ENCODE measurements around the gene SLC2A4.
A peak's percentile ranks its signal among the peaks of the same experiment; 100 is the strongest.

Gene SLC2A4

GRCh38 chr17:7263801-7264078 lies 17.8 kb upstream of the SLC2A4 start:
- DNase-seq (ENCODE audit: insufficient read length, low spot score) = no peak
- no peak for FAIRE-seq

- no peak for FAIRE-seq
- no peak for DNase-seq (ENCODE audit: insufficient read length, low spot score)
Measured at GRCh38 chr17:7266784-7267183, 14.7 kb upstream of the SLC2A4 start.

- no peak for DNase-seq (ENCODE audit: insufficient read length, low spot score)
- no peak for FAIRE-seq
Measured at GRCh38 chr17:7279448-7279847, 2.1 kb upstream of the SLC2A4 start.

- DNase-seq (ENCODE audit: insufficient read length, low spot score) (peak; percentile 88), FAIRE-seq (peak; percentile 87)
Measured at GRCh38 chr17:7280519-7281073, 922 bp upstream of the SLC2A4 start.

- FAIRE-seq (no peak), DNase-seq (ENCODE audit: insufficient read length, low spot score) (no peak)
Measured at GRCh38 chr17:7281953-7282751, 634 bp downstream of the SLC2A4 start.

GRCh38 chr17:7282752-7283321 lies 1.3 kb downstream of the SLC2A4 start:
- FAIRE-seq (peak; percentile 4), DNase-seq (ENCODE audit: insufficient read length, low spot score) (no peak)

- FAIRE-seq (no peak), DNase-seq (ENCODE audit: insufficient read length, low spot score) (no peak)
Measured at GRCh38 chr17:7283471-7284216, 2.1 kb downstream of the SLC2A4 start.

GRCh38 chr17:7284911-7285310 lies 3.4 kb downstream of the SLC2A4 start:
- DNase-seq (ENCODE audit: insufficient read length, low spot score) (no peak), FAIRE-seq (no peak)

- no peak for FAIRE-seq
- no peak for DNase-seq (ENCODE audit: insufficient read length, low spot score)
Measured at GRCh38 chr17:7285679-7286078, 4.2 kb downstream of the SLC2A4 start.

- DNase-seq (ENCODE audit: insufficient read length, low spot score) (no peak), FAIRE-seq (no peak)
Measured at GRCh38 chr17:7289256-7290032, 7.9 kb downstream of the SLC2A4 start.

GRCh38 chr17:7290166-7290565 lies 8.6 kb downstream of the SLC2A4 start:
- FAIRE-seq = no peak
- no peak for DNase-seq (ENCODE audit: insufficient read length, low spot score)

GRCh38 chr17:7290685-7291084 lies 9.2 kb downstream of the SLC2A4 start:
- no peak for DNase-seq (ENCODE audit: insufficient read length, low spot score)
- no peak for FAIRE-seq

GRCh38 chr17:7292194-7292593 lies 10.7 kb downstream of the SLC2A4 start:
- FAIRE-seq = no peak
- no peak for DNase-seq (ENCODE audit: insufficient read length, low spot score)

- FAIRE-seq (no peak), DNase-seq (ENCODE audit: insufficient read length, low spot score) (no peak)
Measured at GRCh38 chr17:7292729-7293128, 11.2 kb downstream of the SLC2A4 start.

- peak; percentile 36 for FAIRE-seq
- DNase-seq (ENCODE audit: insufficient read length, low spot score) = peak; percentile 35
Measured at GRCh38 chr17:7293159-7293558, 11.6 kb downstream of the SLC2A4 start.

- DNase-seq (ENCODE audit: insufficient read length, low spot score) (no peak), FAIRE-seq (no peak)
Measured at GRCh38 chr17:7293816-7294613, 12.5 kb downstream of the SLC2A4 start.

- no peak for DNase-seq (ENCODE audit: insufficient read length, low spot score)
- no peak for FAIRE-seq
Measured at GRCh38 chr17:7294614-7295153, 13.2 kb downstream of the SLC2A4 start, which contains the start of gene YBX2. Gene YBX2 (minus strand): TSS chr17:7294639. CDS start chr17:7294500, 139 bp downstream.

GRCh38 chr17:7295230-7296180 lies 14.0 kb downstream of the SLC2A4 start:
- no peak for DNase-seq (ENCODE audit: insufficient read length, low spot score)

More at GRCh38 chr17:7295230-7296180, 14.0 kb downstream of the SLC2A4 start:
- no peak for FAIRE-seq

Data from HTR-8/SVneo (cell line).